Measurements from ENCODE around the gene NUP188. TPM values are rescaled to one million over a fixed set of nuclear protein-coding genes. Genes with fewer than 3 reads are reported as not detected.

NUP188 gene
- total and polyA plus RNA-seq, 2 donors (not counting 3 experiments of a cell fraction or from before 2014, with no cell fraction given) = 62.7 to 66.2 TPM

- H3K4me2 ChIP-seq (ENCODE audit: insufficient read depth, low read length) = no peak overlapping the region
- CTCF ChIA-PET = interaction anchor here (0.9 kb wide), 1 partner anchor 8 kb away, joined by 4 read pairs; no protein-coding TSS in a partner anchor
- peaks cover 0 to 29% of the 10 kb centered on the region in 2 experiments for H3K36me3 ChIP-seq (ENCODE audit: control insufficient read depth in 2 of 2, extremely low read depth in 1 of 2, insufficient read depth in 2 of 2, low read length in 2 of 2)
- no peaks in the 10 kb centered on the region for H3K9me3 ChIP-seq (replicated peaks; ENCODE audit: control insufficient read depth, insufficient read depth, low read length)
- DNase-seq (ENCODE audit: low read depth, low spot score) (no peak), FAIRE-seq (no peak)
- H3K27ac ChIP-seq (ENCODE audit: insufficient read depth, low read depth, low read length) = no peak overlapping the region
- POLR2A ChIA-PET = no interaction called here
- H3K79me2 ChIP-seq (ENCODE audit: control insufficient read depth, insufficient read depth, low read length) = no peaks in the 10 kb centered on the region
- H2AFZ ChIP-seq (ENCODE audit: low read depth, low read length) = no peak overlapping the region
- no peak overlapping the region for H3K9ac ChIP-seq (replicated peaks; ENCODE audit: extremely low read depth, insufficient read depth, low read length)
- intact Hi-C loops (cut with micrococcal nuclease) (no loop called here), dilution Hi-C loops (cut with MboI; ENCODE audit: extremely low pct_ligation_motif_present, low sequenced_read_pairs) (no loop called here)
- H3K9me1 ChIP-seq (replicated peaks; ENCODE audit: control insufficient read depth, extremely low read depth, insufficient read depth, low read length) = no peaks in the 10 kb centered on the region
- TF ChIP-seq MAX (IDR thresholded peaks at IDR 0.05; ENCODE audit: insufficient read depth, insufficient read length) (no peak), CTCF (IDR thresholded peaks at IDR 0.05; ENCODE audit: extremely low read depth in 1 of 2, insufficient read depth in 1 of 2, low read depth in 1 of 2, low read length in 2 of 2) (no peak), JUN (IDR thresholded peaks at IDR 0.05; ENCODE audit: borderline replicate concordance, insufficient read depth, insufficient read length, low read depth) (no peak)
- no peaks in the 10 kb centered on the region for H4K20me1 ChIP-seq (replicated peaks; ENCODE audit: control insufficient read depth, extremely low read depth, insufficient read depth, low read length)
- BruUV-seq (replicated peaks) = no TSS peak
- H3K4me3 ChIP-seq (replicated peaks in 1 of 3; ENCODE audit: insufficient read depth in 1 of 3, low read depth in 1 of 3, low read length in 3 of 3) = no peak overlapping the region
- no peaks in the 10 kb centered on the region for H3K4me1 ChIP-seq (ENCODE audit: control insufficient read depth, extremely low read depth, insufficient read depth, low read length)
- H3K27me3 ChIP-seq (ENCODE audit: control insufficient read depth in 2 of 2, insufficient read depth in 2 of 2, low read length in 2 of 2) = no peaks in the 10 kb centered on the region
These were observed 63.7 kb downstream of the NUP188 start for GRCh38 chr9:129011170-129011569.

GRCh38 chr9:129011761-129012181 is 64.3 kb downstream of the NUP188 start:
- BruUV-seq (replicated peaks) = no TSS peak
- ChIA-PET CTCF (no interaction called here), POLR2A (no interaction called here)
- H3K27ac ChIP-seq (ENCODE audit: insufficient read depth, low read depth, low read length) = no peak overlapping the region
- intact Hi-C loops (cut with micrococcal nuclease) (no loop called here), dilution Hi-C loops (cut with MboI; ENCODE audit: extremely low pct_ligation_motif_present, low sequenced_read_pairs) (no loop called here)
- H3K4me3 ChIP-seq (replicated peaks in 1 of 3; ENCODE audit: insufficient read depth in 1 of 3, low read depth in 1 of 3, low read length in 3 of 3) = no peak overlapping the region
- peaks cover 0 to 24% of the 10 kb centered on the region in 2 experiments for H3K36me3 ChIP-seq (ENCODE audit: control insufficient read depth in 2 of 2, extremely low read depth in 1 of 2, insufficient read depth in 2 of 2, low read length in 2 of 2)
- H3K4me2 ChIP-seq (ENCODE audit: insufficient read depth, low read length) = no peak overlapping the region
- DNase-seq (ENCODE audit: low read depth, low spot score) = no peak
- no peak overlapping the region for H3K9ac ChIP-seq (replicated peaks; ENCODE audit: extremely low read depth, insufficient read depth, low read length)
- no peak for TF ChIP-seq MAX (IDR thresholded peaks at IDR 0.05; ENCODE audit: insufficient read depth, insufficient read length)
- no peak for TF ChIP-seq GATA2 (IDR thresholded peaks at IDR 0.05; ENCODE audit: insufficient read depth, insufficient read length, low read depth, low read length)
- TF ChIP-seq CTCF (IDR thresholded peaks at IDR 0.05; ENCODE audit: extremely low read depth in 1 of 2, insufficient read depth in 1 of 2, low read depth in 1 of 2, low read length in 2 of 2) = no peak
- TF ChIP-seq EZH2 (IDR thresholded peaks at IDR 0.05; ENCODE audit: borderline replicate concordance, low read depth, low read length, severe bottlenecking) = no peak
- TF ChIP-seq FOS (IDR thresholded peaks at IDR 0.05; ENCODE audit: borderline replicate concordance, insufficient read depth, low read length) = no peak
- TF ChIP-seq JUN (IDR thresholded peaks at IDR 0.05; ENCODE audit: borderline replicate concordance, insufficient read depth, insufficient read length, low read depth) = no peak
- no peak for TF ChIP-seq POLR2AphosphoS5 (IDR thresholded peaks at IDR 0.05; ENCODE audit: insufficient read depth, low read depth, low read length)
- TF ChIP-seq POLR2A (IDR thresholded peaks at IDR 0.05; ENCODE audit: low read depth, low read length) = no peak
- H3K27me3 ChIP-seq (ENCODE audit: control insufficient read depth in 2 of 2, insufficient read depth in 2 of 2, low read length in 2 of 2) = no peaks in the 10 kb centered on the region
- H3K79me2 ChIP-seq (ENCODE audit: control insufficient read depth, insufficient read depth, low read length) = no peaks in the 10 kb centered on the region
- H2AFZ ChIP-seq (ENCODE audit: low read depth, low read length) = no peak overlapping the region
- no peaks in the 10 kb centered on the region for H4K20me1 ChIP-seq (replicated peaks; ENCODE audit: control insufficient read depth, extremely low read depth, insufficient read depth, low read length)
- no peaks in the 10 kb centered on the region for H3K9me3 ChIP-seq (replicated peaks; ENCODE audit: control insufficient read depth, insufficient read depth, low read length)
- H3K9me1 ChIP-seq (replicated peaks; ENCODE audit: control insufficient read depth, extremely low read depth, insufficient read depth, low read length) = no peaks in the 10 kb centered on the region
- no peak for FAIRE-seq
- H3K4me1 ChIP-seq (ENCODE audit: control insufficient read depth, extremely low read depth, insufficient read depth, low read length) = no peaks in the 10 kb centered on the region

Data from endothelial cell of umbilical vein (primary cell).